ENCODE measurements around the gene SRBD1.
A peak's percentile ranks its signal among the peaks of the same experiment; 100 is the strongest.

The SRBD1 gene

GRCh38 chr2:45540942-45541341 is 70.1 kb downstream of the SRBD1 start:
- no peak for DNase-seq

DNA sequence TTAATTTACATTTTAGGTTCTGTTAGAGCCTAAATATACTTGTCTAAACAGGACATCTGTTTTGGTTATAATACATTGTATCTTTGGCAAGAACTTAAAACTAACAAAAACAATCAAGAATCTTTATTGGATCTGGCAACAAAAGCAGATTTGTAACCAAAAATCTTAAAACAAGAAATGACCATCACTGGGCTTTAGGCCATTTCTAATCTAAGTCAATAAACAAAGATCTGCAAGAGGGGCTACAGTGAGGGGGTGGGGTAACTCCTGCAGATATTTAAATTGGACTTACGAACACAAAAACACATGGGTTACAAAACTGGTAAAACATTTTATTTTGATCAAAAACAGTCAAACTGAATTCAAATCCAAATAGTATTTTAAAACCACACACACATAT is 77.3 kb downstream of the SRBD1 start:
- DNase-seq: no peak

GRCh38 chr2:45532181-45532580 is 78.9 kb downstream of the SRBD1 start:
- DNase-seq: no peak

DNA sequence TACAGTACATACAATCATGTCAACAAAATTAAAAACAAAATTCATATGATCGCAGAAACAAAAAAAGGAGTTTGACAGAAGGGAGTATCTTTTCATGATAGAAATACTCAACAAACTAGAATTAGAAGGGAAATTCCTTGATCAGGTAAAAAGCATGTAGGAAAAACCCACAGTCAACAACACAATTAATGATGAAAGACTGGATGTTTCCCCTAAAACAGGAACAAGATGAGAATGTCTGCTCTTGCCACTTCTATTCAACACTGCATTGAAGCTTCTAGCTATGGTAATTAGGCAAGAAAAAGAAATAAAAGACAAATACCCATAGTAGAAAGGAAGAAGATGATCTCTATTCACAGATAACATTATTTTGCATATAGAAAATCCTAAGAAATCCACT is 87.1 kb downstream of the SRBD1 start:
- no peak for DNase-seq

DNA sequence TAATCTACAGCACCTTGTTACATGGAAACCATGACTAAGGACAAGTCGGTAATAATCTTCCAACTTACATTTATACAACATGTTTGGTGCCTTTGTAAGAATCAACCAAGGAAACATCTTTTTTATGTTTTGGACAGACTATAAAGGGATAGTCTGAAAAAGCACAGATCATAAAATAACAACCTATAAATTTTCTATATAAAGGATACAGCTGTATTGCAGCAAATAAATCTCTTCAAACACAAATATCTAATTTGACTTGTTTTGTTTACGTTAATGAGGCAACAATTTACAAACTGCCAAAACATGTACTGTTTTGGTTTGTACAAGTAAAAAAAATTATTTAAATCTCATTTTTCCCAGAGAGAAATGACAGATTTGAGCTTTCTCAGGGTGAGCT is 92.5 kb downstream of the SRBD1 start:
- DNase-seq: no peak

GRCh38 chr2:45510701-45511420 is 100.2 kb downstream of the SRBD1 start:
- no peak for DNase-seq

- DNase-seq: no peak
Observed at GRCh38 chr2:45506756-45507155, 104.3 kb downstream of the SRBD1 start.

- no peak for DNase-seq
Observed at GRCh38 chr2:45505138-45505537, 105.9 kb downstream of the SRBD1 start.

- no peak for DNase-seq
Observed at GRCh38 chr2:45498661-45499550, 112.2 kb downstream of the SRBD1 start.

GRCh38 chr2:45497355-45497754 is 113.7 kb downstream of the SRBD1 start:
- DNase-seq: peak; percentile 57

GRCh38 chr2:45496869-45497268 is 114.2 kb downstream of the SRBD1 start:
- no peak for DNase-seq

DNA sequence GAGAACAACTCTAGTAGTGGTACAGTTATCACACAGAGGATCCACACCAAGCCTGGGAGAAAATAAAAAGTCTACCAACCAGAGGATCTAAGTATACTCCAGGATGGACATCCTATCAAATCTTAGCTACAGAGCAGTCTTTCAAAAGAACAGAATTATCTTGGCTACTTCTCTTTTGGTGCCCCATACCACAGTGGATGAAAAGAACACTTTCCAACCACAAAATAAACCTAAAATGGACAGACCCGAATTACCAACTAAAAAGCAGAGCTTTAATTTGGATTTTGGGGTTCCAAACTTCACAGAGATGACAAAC is 116.1 kb downstream of the SRBD1 start:
- no peak for DNase-seq

DNA sequence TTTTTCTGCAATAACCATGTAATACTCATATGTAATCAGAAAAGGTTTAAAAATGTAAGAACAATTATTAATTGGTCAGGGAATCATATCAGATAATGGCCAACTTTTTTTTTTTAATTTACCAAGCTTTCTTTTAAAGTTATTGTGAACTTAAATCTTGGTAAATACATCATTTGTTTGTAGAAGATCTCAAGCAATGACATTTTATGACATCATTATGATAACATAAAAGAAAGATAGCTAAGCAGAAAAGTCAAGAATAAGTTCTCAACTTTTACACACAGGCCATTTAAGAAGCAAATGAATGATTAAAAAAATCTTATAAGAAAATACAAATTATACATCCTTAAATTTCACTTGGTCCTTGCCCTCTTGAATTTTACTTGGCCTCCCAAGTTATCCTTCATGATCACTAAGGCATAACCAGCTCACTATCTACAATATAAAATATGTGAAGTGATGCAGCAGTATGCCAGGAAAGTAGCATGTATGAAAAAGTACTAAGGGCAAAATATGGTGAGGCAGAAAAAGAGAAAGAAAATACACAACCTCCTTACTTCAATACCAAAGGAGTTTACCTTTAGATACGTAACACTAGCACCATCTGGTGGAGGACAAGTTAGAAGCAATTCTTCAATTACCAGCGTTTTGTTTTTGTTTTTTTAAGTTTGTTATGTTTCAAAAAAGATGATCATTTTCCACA is 116.6 kb downstream of the SRBD1 start:
- no peak for DNase-seq

DNA sequence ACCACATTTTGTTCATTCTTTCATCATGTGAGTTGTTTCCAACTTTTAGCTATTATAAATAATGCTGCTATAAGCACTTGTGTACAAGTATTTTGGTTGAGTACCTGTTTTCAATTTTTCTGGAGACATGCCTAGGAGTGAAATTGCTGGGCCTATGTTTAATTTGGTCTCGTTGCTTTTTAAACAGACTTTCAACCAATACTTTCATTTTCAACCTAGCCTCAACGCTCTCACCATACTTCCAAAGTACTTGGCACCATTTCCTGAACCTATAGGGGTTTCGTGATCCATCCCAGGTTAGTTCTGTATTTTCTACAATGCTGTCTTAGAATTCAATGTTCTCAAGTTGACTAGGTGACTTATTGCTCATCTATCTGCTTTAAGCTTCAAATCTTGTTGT is 126.1 kb downstream of the SRBD1 start:
- DNase-seq: no peak

GRCh38 chr2:45483997-45484396 is 127.1 kb downstream of the SRBD1 start:
- DNase-seq: no peak

GRCh38 chr2:45477546-45477945 is 133.5 kb downstream of the SRBD1 start:
- no peak for DNase-seq

- no peak for DNase-seq
Observed at GRCh38 chr2:45470531-45470930, 140.5 kb downstream of the SRBD1 start.

DNA sequence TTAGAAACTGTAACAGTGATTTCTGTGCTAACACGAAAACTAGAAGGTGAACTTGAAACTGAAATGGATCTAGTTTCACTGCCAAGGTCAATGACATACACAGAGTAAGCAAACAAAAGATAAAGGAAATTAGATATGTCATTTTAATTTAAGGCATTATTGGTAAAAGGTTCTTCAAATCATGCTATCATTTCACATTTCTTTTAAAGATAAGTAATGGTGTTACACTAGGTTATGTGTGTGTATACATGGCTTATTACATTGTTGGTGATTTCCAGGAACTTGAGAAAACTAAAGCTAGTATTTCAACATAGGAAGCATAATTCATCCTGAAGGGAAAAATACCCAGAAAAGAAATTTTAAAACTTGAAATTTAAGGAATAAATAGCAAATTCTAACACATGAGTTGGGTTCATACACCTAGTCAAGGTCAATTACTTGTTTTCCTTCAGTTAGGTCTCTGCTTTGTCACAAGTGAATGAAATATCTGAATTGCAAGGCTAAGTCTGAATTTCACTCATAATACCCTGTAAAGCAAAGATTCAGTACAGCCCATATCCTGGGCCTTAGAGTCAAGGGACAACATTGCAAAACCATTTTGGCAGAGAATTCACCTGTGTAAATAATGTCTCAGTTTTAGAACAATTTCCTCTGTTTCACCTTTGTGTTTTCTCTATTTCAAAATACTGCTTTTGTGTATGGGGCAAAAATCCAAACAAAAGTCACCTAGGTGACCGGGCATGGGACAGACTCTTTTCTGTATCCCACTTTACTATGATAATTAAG is 141.6 kb downstream of the SRBD1 start:
- DNase-seq: no peak

GRCh38 chr2:45468279-45468678 is 142.8 kb downstream of the SRBD1 start:
- DNase-seq: no peak

GRCh38 chr2:45466053-45466452 is 145.0 kb downstream of the SRBD1 start:
- DNase-seq: no peak

DNA sequence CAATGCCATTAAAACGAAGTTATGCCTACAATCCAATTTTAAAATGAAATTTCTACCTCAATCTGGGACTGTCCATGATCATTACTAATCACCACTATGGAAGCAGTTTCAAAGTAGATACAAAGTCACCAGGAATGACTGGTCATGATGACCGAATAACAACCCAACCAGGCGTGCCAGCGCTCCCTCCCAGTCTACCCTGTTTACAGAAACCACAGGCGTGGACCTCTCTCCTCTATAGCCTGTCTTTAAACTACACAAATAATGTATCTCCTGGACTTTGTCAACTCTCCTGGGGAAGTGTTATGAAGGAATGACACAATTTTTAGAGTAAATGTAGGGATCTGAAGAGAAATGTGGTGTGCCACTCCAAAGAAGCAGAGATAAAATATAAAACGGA is 150.2 kb downstream of the SRBD1 start:
- no peak for DNase-seq

- no peak for DNase-seq
Observed at GRCh38 chr2:45459860-45460259, 151.2 kb downstream of the SRBD1 start.
